HEK293 (cell line): Measurements from ENCODE around the gene FAM241A.

Experiments used
- KLF10 ChIP-seq: fragments of 450-650 bp; IDR thresholded peaks from 2 replicates; pipeline ENCODE4 v1.5.1; 2018; ENCODE audit warnings: missing biosample characterization, mild to moderate bottlenecking, missing genetic modification characterization
- MZF1 ChIP-seq: fragments of 450-650 bp; formaldehyde crosslinking; IDR thresholded peaks from 2 replicates; pipeline ENCODE4 v1.5.1; 2017; ENCODE audit warnings: missing biosample characterization, missing genetic modification characterization, borderline replicate concordance
- SCRT1 ChIP-seq: fragments of 450-650 bp; formaldehyde crosslinking; IDR thresholded peaks from 2 replicates; pipeline ENCODE4 v1.5.1; 2016; ENCODE audit warnings: missing biosample characterization, missing genetic modification characterization, borderline replicate concordance
- SP2 ChIP-seq: fragments of 450-650 bp; formaldehyde crosslinking; IDR thresholded peaks from 2 replicates; pipeline ENCODE4 v1.5.1; 2016; ENCODE audit warnings: missing biosample characterization, missing genetic modification characterization
- ZEB2 ChIP-seq: fragments of 450-650 bp; formaldehyde crosslinking; IDR thresholded peaks from 2 replicates; pipeline ENCODE4 v1.5.1; 2016; ENCODE audit warnings: missing biosample characterization, missing genetic modification characterization
- ZNF133 ChIP-seq: fragments of 450-650 bp; formaldehyde crosslinking; IDR thresholded peaks from 2 replicates; pipeline ENCODE4 v1.5.1; 2016; ENCODE audit warnings: missing biosample characterization, missing genetic modification characterization
- ZNF138 ChIP-seq: fragments of 450-650 bp; formaldehyde crosslinking; IDR thresholded peaks from 2 replicates; pipeline ENCODE4 v1.5.1; 2016; ENCODE audit warnings: missing biosample characterization, missing genetic modification characterization, borderline replicate concordance
- ZNF16 ChIP-seq: fragments of 450-650 bp; formaldehyde crosslinking; IDR thresholded peaks from 2 replicates; pipeline ENCODE4 v1.5.1; 2016; ENCODE audit warnings: low read depth, missing biosample characterization, missing genetic modification characterization
- ZNF473 ChIP-seq: fragments of 450-650 bp; formaldehyde crosslinking; IDR thresholded peaks from 2 replicates; pipeline ENCODE4 v1.5.1; 2017; ENCODE audit warnings: missing biosample characterization, missing genetic modification characterization
- ZNF48 ChIP-seq: fragments of 450-650 bp; formaldehyde crosslinking; IDR thresholded peaks from 2 replicates; pipeline ENCODE4 v1.5.1; 2016; ENCODE audit warnings: missing biosample characterization, missing genetic modification characterization
- ZNF501 ChIP-seq: fragments of 450-650 bp; formaldehyde crosslinking; IDR thresholded peaks from 2 replicates; pipeline ENCODE4 v1.5.1; 2016; ENCODE audit warnings: missing biosample characterization, missing genetic modification characterization
- ZNF549 ChIP-seq: fragments of 450-650 bp; IDR thresholded peaks from 2 replicates; pipeline ENCODE4 v1.5.1; 2018; ENCODE audit warnings: missing biosample characterization, missing genetic modification characterization, mild to moderate bottlenecking, inconsistent platforms, moderate library complexity
- ZNF670 ChIP-seq: fragments of 450-650 bp; formaldehyde crosslinking; IDR thresholded peaks from 2 replicates; pipeline ENCODE4 v1.5.1; 2016; ENCODE audit warnings: missing biosample characterization, missing genetic modification characterization, low read depth
- ZNF791 ChIP-seq: fragments of 450-650 bp; formaldehyde crosslinking; IDR thresholded peaks from 2 replicates; pipeline ENCODE4 v1.5.1; 2016; ENCODE audit warnings: missing biosample characterization, missing genetic modification characterization
- TF ChIP-seq, protein P1 (sequence below): fragments of 450-650 bp; formaldehyde crosslinking; IDR thresholded peaks from 2 replicates; pipeline ENCODE4 v1.5.1; 2016; ENCODE audit warnings: missing biosample characterization, missing genetic modification characterization
- TF ChIP-seq, protein P2 (sequence below): fragments of 450-650 bp; formaldehyde crosslinking; conservative IDR thresholded peaks from 2 replicates; pipeline ENCODE4 v1.5.1; 2016; ENCODE audit warnings: low read depth, missing biosample characterization, missing genetic modification characterization
- TF ChIP-seq, protein P3 (sequence below): fragments of 450-650 bp; formaldehyde crosslinking; IDR thresholded peaks from 2 replicates; pipeline ENCODE4 v1.5.1; 2016; ENCODE audit warnings: missing biosample characterization, missing genetic modification characterization
- TF ChIP-seq, protein P4 (sequence below): fragments of 450-650 bp; formaldehyde crosslinking; IDR thresholded peaks from 2 replicates; pipeline ENCODE4 v1.5.1; 2017; ENCODE audit warnings: missing biosample characterization, missing genetic modification characterization
- TF ChIP-seq, protein P5 (sequence below): fragments of 450-650 bp; formaldehyde crosslinking; IDR thresholded peaks from 2 replicates; pipeline ENCODE4 v1.5.1; 2016; ENCODE audit warnings: missing biosample characterization, missing genetic modification characterization
- TF ChIP-seq, protein P6 (sequence below): fragments of 450-650 bp; formaldehyde crosslinking; IDR thresholded peaks from 2 replicates; pipeline ENCODE4 v1.5.1; 2017; ENCODE audit warnings: missing biosample characterization, missing genetic modification characterization
- TF ChIP-seq, protein P7 (sequence below): fragments of 450-650 bp; formaldehyde crosslinking; IDR thresholded peaks from 2 replicates; pipeline ENCODE4 v1.5.1; 2017; ENCODE audit warnings: missing biosample characterization, missing genetic modification characterization
- TF ChIP-seq, protein P8 (sequence below): sonication (generic); formaldehyde crosslinking; IDR thresholded peaks from 2 replicates; pipeline ENCODE4 v1.8.1; 2022; ENCODE audit warnings: mild to moderate bottlenecking, moderate library complexity, missing genetic modification reagents

The FAM241A gene

DNA sequence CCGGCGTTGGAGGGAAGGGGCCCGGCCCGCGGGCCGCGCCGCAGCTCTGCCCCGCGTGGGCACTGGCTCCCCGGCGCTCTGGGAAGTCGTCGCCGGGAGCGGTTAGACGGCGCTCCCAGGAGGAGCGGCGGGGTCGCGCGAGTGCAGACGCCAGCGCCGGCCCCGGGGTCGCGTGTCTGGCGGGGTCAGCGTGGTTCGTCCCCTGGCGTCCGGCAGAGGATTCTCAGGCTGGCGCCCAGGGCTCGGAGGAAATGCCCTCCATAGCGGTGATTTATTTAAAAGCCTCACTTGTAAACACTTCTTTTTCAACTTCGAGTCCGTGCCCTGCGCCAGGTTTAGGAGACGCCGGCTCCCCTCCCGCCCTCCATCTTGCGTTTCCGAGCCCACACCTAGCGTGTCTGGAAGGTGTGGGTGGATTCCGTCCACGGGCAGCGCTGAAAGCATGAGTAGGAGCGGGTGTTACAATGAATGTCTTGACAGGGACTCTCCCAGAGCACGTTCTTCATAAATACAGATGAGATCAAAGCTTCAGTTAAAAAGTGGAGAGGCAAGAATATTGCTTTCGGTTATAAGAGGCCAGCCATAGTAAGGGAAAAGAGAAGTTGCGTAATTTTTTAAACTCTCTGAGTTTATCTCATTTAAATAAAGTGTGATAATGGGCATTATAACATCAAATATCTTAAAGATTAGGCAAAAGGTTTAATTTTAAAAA, 692 bp downstream of the FAM241A start (continued):
- TF ChIP-seq, protein P1, sequence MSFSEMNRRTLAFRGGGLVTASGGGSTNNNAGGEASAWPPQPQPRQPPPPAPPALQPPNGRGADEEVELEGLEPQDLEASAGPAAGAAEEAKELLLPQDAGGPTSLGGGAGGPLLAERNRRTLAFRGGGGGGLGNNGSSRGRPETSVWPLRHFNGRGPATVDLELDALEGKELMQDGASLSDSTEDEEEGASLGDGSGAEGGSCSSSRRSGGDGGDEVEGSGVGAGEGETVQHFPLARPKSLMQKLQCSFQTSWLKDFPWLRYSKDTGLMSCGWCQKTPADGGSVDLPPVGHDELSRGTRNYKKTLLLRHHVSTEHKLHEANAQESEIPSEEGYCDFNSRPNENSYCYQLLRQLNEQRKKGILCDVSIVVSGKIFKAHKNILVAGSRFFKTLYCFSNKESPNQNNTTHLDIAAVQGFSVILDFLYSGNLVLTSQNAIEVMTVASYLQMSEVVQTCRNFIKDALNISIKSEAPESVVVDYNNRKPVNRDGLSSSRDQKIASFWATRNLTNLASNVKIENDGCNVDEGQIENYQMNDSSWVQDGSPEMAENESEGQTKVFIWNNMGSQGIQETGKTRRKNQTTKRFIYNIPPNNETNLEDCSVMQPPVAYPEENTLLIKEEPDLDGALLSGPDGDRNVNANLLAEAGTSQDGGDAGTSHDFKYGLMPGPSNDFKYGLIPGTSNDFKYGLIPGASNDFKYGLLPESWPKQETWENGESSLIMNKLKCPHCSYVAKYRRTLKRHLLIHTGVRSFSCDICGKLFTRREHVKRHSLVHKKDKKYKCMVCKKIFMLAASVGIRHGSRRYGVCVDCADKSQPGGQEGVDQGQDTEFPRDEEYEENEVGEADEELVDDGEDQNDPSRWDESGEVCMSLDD (tag by site-specific recombination), result no peak
- TF ChIP-seq, protein P2, sequence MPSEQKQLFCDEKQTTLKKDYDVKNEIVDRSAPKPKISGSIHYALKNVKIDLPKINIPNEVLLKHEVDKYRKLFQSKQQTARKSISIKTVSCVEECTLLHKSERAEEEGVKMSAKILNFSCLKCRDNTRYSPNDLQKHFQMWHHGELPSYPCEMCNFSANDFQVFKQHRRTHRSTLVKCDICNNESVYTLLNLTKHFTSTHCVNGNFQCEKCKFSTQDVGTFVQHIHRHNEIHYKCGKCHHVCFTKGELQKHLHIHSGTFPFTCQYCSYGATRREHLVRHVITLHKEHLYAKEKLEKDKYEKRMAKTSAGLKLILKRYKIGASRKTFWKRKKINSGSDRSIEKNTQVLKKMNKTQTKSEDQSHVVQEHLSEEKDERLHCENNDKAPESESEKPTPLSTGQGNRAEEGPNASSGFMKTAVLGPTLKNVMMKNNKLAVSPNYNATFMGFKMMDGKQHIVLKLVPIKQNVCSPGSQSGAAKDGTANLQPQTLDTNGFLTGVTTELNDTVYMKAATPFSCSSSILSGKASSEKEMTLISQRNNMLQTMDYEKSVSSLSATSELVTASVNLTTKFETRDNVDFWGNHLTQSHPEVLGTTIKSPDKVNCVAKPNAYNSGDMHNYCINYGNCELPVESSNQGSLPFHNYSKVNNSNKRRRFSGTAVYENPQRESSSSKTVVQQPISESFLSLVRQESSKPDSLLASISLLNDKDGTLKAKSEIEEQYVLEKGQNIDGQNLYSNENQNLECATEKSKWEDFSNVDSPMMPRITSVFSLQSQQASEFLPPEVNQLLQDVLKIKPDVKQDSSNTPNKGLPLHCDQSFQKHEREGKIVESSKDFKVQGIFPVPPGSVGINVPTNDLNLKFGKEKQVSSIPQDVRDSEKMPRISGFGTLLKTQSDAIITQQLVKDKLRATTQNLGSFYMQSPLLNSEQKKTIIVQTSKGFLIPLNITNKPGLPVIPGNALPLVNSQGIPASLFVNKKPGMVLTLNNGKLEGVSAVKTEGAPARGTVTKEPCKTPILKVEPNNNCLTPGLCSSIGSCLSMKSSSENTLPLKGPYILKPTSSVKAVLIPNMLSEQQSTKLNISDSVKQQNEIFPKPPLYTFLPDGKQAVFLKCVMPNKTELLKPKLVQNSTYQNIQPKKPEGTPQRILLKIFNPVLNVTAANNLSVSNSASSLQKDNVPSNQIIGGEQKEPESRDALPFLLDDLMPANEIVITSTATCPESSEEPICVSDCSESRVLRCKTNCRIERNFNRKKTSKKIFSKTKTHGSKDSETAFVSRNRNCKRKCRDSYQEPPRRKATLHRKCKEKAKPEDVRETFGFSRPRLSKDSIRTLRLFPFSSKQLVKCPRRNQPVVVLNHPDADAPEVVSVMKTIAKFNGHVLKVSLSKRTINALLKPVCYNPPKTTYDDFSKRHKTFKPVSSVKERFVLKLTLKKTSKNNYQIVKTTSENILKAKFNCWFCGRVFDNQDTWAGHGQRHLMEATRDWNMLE (tag by site-specific recombination), result no peak
- TF ChIP-seq ZNF791 (tag by site-specific recombination) (no peak), MZF1 (tag by site-specific recombination) (no peak), ZNF670 (no peak), ZNF16 (tag by site-specific recombination) (no peak), ZNF501 (tag by site-specific recombination) (no peak), ZNF48 (tag by site-specific recombination) (no peak), KLF10 (tag by site-specific recombination) (no peak), ZNF138 (tag by site-specific recombination) (no peak), ZNF549 (no peak), ZNF473 (no peak), SCRT1 (no peak), SP2 (tag by site-specific recombination) (no peak), ZEB2 (tag by site-specific recombination) (peak; percentile 42; the same call in 1 of the 2 replicates), ZNF133 (tag by site-specific recombination) (no peak)
- TF ChIP-seq, protein P3, sequence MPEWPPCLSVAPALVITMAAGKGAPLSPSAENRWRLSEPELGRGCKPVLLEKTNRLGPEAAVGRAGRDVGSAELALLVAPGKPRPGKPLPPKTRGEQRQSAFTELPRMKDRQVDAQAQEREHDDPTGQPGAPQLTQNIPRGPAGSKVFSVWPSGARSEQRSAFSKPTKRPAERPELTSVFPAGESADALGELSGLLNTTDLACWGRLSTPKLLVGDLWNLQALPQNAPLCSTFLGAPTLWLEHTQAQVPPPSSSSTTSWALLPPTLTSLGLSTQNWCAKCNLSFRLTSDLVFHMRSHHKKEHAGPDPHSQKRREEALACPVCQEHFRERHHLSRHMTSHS (tag by site-specific recombination), result no peak
- TF ChIP-seq, protein P4, sequence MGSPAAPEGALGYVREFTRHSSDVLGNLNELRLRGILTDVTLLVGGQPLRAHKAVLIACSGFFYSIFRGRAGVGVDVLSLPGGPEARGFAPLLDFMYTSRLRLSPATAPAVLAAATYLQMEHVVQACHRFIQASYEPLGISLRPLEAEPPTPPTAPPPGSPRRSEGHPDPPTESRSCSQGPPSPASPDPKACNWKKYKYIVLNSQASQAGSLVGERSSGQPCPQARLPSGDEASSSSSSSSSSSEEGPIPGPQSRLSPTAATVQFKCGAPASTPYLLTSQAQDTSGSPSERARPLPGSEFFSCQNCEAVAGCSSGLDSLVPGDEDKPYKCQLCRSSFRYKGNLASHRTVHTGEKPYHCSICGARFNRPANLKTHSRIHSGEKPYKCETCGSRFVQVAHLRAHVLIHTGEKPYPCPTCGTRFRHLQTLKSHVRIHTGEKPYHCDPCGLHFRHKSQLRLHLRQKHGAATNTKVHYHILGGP, result no peak
- TF ChIP-seq, protein P5, sequence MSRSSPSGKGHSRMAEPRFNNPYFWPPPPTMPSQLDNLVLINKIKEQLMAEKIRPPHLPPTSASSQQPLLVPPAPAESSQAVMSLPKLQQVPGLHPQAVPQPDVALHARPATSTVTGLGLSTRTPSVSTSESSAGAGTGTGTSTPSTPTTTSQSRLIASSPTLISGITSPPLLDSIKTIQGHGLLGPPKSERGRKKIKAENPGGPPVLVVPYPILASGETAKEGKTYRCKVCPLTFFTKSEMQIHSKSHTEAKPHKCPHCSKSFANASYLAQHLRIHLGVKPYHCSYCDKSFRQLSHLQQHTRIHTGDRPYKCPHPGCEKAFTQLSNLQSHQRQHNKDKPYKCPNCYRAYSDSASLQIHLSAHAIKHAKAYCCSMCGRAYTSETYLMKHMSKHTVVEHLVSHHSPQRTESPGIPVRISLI (tag by site-specific recombination), result no peak
- TF ChIP-seq, protein P6, sequence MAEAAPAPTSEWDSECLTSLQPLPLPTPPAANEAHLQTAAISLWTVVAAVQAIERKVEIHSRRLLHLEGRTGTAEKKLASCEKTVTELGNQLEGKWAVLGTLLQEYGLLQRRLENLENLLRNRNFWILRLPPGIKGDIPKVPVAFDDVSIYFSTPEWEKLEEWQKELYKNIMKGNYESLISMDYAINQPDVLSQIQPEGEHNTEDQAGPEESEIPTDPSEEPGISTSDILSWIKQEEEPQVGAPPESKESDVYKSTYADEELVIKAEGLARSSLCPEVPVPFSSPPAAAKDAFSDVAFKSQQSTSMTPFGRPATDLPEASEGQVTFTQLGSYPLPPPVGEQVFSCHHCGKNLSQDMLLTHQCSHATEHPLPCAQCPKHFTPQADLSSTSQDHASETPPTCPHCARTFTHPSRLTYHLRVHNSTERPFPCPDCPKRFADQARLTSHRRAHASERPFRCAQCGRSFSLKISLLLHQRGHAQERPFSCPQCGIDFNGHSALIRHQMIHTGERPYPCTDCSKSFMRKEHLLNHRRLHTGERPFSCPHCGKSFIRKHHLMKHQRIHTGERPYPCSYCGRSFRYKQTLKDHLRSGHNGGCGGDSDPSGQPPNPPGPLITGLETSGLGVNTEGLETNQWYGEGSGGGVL (tag by site-specific recombination), result no peak
- TF ChIP-seq, protein P7, sequence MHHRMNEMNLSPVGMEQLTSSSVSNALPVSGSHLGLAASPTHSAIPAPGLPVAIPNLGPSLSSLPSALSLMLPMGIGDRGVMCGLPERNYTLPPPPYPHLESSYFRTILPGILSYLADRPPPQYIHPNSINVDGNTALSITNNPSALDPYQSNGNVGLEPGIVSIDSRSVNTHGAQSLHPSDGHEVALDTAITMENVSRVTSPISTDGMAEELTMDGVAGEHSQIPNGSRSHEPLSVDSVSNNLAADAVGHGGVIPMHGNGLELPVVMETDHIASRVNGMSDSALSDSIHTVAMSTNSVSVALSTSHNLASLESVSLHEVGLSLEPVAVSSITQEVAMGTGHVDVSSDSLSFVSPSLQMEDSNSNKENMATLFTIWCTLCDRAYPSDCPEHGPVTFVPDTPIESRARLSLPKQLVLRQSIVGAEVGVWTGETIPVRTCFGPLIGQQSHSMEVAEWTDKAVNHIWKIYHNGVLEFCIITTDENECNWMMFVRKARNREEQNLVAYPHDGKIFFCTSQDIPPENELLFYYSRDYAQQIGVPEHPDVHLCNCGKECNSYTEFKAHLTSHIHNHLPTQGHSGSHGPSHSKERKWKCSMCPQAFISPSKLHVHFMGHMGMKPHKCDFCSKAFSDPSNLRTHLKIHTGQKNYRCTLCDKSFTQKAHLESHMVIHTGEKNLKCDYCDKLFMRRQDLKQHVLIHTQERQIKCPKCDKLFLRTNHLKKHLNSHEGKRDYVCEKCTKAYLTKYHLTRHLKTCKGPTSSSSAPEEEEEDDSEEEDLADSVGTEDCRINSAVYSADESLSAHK, result no peak
- TF ChIP-seq, protein P8, sequence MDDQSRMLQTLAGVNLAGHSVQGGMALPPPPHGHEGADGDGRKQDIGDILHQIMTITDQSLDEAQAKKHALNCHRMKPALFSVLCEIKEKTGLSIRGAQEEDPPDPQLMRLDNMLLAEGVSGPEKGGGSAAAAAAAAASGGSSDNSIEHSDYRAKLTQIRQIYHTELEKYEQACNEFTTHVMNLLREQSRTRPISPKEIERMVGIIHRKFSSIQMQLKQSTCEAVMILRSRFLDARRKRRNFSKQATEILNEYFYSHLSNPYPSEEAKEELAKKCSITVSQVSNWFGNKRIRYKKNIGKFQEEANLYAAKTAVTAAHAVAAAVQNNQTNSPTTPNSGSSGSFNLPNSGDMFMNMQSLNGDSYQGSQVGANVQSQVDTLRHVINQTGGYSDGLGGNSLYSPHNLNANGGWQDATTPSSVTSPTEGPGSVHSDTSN, result no peak
